HepG2 (cell line): ENCODE results near the gene EVI5.

Source experiments
- ATF6 ChIP-seq: sonication (generic); formaldehyde crosslinking; conservative IDR thresholded peaks from 2 replicates; pipeline ENCODE4 v1.4.0; 2020; ENCODE audit warnings: missing genetic modification reagents
- FOXO4 ChIP-seq: sonication (generic); formaldehyde crosslinking; conservative IDR thresholded peaks from 2 replicates; pipeline ENCODE4 v1.8.1; 2023; ENCODE audit warnings: missing genetic modification reagents
- HNRNPK ChIP-seq: fragments of 200-400 bp; formaldehyde crosslinking; IDR thresholded peaks from 2 replicates; pipeline ENCODE4 v1.6.1; 2018; ENCODE audit warnings: low read length, low read depth, moderate library complexity, mild to moderate bottlenecking; ENCODE audit not compliant: poor library complexity, severe bottlenecking
- ZNF792 ChIP-seq: IDR thresholded peaks from 2 replicates; pipeline ENCODE4 v1.6.1; 2016

GRCh38 chr1:92461364-92462097, 323.4 kb downstream of the EVI5 start:
- TF ChIP-seq FOXO4 (CRISPR knock-in tag) (no peak), ZNF792 (CRISPR knock-in tag) (no peak), ATF6 (CRISPR knock-in tag) (no peak), HNRNPK (no peak)
